Brain microvascular endothelial cell (primary cell): ENCODE data around the gene TCERG1L.

Experiments
- DNase-seq: peaks from one replicate; pipeline ENCODE4 v3.0.0-alpha.2; 2020
- H3K27ac ChIP-seq: fragments of 250-450 bp; sonication (Bioruptor Pico); 2 replicates; pipeline ENCODE4 v1.5.1; 2020; ENCODE audit warnings: mild to moderate bottlenecking, moderate library complexity
- H3K27me3 ChIP-seq: fragments of 250-450 bp; sonication (Bioruptor Pico); replicated peaks from 2 replicates; pipeline ENCODE4 v1.5.1; 2020; ENCODE audit warnings: mild to moderate bottlenecking
- H3K36me3 ChIP-seq: fragments of 250-450 bp; sonication (Bioruptor Pico); replicated peaks from 2 replicates; pipeline ENCODE4 v1.5.1; 2020; ENCODE audit warnings: mild to moderate bottlenecking
- H3K4me3 ChIP-seq: 2 replicates; pipeline ENCODE4 v1.5.1; 2011; ENCODE audit warnings: low read depth, mild to moderate bottlenecking, control low read depth, low read length, moderate library complexity
- in situ Hi-C: cut with HindIII; loops from 2 replicates; pipeline ENCODE4 v1.10.0; 2017; ENCODE audit warnings: low sequenced_read_pairs, low pct_ligation_motif_present
- TF ChIP-seq, protein P1 (sequence below): IDR thresholded peaks from 2 replicates; pipeline ENCODE4 v1.5.1; 2011; ENCODE audit warnings: low read depth, mild to moderate bottlenecking, moderate library complexity, low read length, control low read depth, inconsistent platforms; ENCODE audit errors: missing control alignments

TCERG1L gene

DNA sequence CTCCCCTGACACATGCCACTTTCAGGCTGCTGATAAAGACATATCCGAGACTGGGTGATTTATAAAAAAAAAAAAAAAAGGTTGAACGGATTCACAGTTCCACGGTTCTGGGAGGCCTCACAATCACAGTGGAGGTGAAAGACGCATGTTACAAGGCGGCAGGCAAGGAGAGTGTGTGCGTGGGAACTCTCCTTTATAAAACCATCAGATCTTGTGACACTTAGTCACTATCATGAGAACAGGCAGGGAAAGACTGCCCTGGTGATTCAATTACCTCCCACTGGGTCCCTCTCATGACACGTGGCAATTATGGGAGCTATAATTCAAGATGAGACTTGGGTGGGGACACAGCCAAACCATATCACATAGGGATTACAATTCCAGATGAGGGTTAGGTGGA, 181.5 kb downstream of the TCERG1L start:
- in situ Hi-C loops = no loop called here
- Histone ChIP-seq H3K27me3 (no peaks in the 10 kb centered on the region), H3K36me3 (no peaks in the 10 kb centered on the region), H3K4me3 (no peak overlapping the region), H3K27ac (no peak overlapping the region)
- TF ChIP-seq, protein P1, sequence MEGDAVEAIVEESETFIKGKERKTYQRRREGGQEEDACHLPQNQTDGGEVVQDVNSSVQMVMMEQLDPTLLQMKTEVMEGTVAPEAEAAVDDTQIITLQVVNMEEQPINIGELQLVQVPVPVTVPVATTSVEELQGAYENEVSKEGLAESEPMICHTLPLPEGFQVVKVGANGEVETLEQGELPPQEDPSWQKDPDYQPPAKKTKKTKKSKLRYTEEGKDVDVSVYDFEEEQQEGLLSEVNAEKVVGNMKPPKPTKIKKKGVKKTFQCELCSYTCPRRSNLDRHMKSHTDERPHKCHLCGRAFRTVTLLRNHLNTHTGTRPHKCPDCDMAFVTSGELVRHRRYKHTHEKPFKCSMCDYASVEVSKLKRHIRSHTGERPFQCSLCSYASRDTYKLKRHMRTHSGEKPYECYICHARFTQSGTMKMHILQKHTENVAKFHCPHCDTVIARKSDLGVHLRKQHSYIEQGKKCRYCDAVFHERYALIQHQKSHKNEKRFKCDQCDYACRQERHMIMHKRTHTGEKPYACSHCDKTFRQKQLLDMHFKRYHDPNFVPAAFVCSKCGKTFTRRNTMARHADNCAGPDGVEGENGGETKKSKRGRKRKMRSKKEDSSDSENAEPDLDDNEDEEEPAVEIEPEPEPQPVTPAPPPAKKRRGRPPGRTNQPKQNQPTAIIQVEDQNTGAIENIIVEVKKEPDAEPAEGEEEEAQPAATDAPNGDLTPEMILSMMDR = no peak
- no peak for DNase-seq

DNA sequence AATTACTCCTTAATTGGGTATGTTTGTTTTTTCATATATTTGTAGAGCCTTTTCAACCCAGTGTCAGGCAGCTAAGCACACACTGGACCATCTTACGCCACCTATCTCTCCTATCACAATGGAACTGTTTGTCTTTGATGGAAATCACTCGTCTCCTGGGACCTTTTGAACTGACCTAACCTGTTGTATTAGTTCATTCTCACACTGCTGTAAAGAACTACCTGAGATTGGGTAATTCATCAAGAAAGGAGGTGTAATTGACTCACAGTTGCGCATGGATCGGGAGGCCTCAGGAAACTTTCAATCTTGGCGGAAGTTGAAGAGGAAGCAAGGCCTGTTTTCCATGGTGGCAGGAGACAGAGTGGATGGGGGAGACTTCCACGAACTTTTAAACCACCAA, 182.0 kb downstream of the TCERG1L start:
- TF ChIP-seq, protein P1 = no peak
- H3K27me3 ChIP-seq = no peaks in the 10 kb centered on the region
- in situ Hi-C loops = no loop called here
- no peaks in the 10 kb centered on the region for H3K36me3 ChIP-seq
- no peak overlapping the region for H3K4me3 ChIP-seq
- no peak overlapping the region for H3K27ac ChIP-seq
- no peak for DNase-seq

DNA sequence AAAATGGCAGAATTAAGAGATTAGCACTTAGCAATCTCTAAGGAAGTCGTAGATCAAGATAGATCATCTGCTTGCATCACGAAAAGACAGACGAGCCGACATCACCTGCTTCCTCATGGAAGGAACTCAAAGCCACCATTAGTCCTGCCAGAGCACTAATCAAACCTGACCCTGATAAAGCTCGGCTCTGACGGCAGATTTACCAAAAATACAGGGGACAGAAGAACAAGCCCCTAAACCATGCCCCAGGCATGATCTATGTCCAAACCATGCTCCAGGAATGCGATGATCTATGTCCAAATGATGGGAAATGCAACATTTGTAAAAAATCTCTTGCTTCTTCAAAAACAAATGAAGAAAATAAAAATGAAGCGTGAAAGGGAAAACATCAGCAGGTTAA, 182.8 kb downstream of the TCERG1L start:
- in situ Hi-C loops = no loop called here
- Histone ChIP-seq H3K27ac (no peak overlapping the region), H3K27me3 (no peaks in the 10 kb centered on the region), H3K4me3 (no peak overlapping the region), H3K36me3 (no peaks in the 10 kb centered on the region)
- no peak for DNase-seq
- TF ChIP-seq, protein P1 = no peak

DNA sequence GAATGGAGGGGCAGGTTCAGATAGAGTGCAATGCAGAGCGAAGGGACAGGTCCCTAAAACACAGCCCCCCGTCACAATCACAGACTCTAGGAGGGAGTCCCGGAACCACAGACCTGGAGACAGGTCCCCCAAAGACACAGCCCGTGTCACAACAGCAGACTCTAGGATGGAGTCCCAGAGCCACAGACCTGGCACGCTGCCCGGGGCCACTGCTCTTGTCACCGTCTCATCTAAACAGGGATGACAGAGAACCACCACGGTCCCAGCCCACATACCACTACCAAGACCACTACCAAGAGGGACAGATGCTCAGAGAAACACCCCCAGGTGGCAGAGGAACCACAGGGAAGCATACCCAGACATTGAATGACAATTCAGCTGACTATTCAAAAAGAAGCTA, 183.9 kb downstream of the TCERG1L start:
- TF ChIP-seq, protein P1 = no peak
- no peak overlapping the region for H3K4me3 ChIP-seq
- no peak for DNase-seq
- no peaks in the 10 kb centered on the region for H3K27me3 ChIP-seq
- H3K36me3 ChIP-seq = no peaks in the 10 kb centered on the region
- H3K27ac ChIP-seq = no peak overlapping the region
- in situ Hi-C loops = no loop called here

DNA sequence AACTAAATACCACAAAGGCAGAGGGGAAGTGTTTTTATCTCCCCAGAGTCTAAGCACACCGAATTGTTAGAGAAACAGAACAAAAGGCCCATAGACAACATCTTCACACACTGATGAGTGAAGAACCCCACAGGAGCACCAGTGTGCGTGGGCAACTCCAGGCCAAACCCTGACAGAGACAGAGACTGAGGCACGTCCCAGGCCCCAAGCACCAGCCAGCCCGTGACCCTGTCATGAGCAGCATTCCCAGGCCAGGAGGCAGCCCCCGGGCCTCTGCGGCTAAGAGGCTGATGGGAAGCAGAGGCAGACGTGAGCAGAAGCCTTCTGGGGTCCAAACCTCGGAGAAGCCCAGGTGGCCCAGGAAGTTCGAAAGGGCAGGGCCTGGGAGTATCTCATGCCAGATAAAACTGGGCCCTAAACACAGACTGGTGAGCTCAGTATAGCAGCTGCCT, 184.4 kb downstream of the TCERG1L start:
- TF ChIP-seq, protein P1 = no peak
- no peak for DNase-seq
- H3K36me3 ChIP-seq = no peaks in the 10 kb centered on the region
- no peak overlapping the region for H3K27ac ChIP-seq
- no peak overlapping the region for H3K4me3 ChIP-seq
- in situ Hi-C loops = no loop called here
- no peaks in the 10 kb centered on the region for H3K27me3 ChIP-seq
